ENCODE data around the gene USP34. TPM values are rescaled to one million over a fixed set of nuclear protein-coding genes. Genes with fewer than 3 reads are reported as not detected.
A peak's percentile ranks its signal among the peaks of the same experiment; 100 is the strongest.
"Not testable (repeated sequence)": the region's sequence is repeated elsewhere in the genome, so short reads cannot be mapped to it uniquely, and the experiment has no call there.

USP34 gene
- total RNA-seq, 1 donor from 2014 or later, result 226 TPM

DNA sequence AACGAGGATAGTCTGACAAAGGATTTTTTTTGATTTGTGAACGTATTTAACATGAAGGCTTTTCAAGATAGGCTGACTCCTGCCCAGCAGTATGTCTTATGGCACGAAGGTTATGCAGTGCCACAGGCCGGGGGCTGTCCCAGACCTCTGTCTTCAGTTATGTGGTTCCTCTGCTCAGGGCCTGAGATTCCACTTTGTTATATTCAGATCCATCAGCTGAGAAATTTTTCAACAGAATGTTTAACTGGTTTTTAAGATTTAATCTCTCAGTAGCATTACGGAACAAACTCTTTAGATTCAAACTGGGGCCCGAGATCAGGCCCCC lies 288.9 kb downstream of the USP34 start:
- no peak for DNase-seq

DNA sequence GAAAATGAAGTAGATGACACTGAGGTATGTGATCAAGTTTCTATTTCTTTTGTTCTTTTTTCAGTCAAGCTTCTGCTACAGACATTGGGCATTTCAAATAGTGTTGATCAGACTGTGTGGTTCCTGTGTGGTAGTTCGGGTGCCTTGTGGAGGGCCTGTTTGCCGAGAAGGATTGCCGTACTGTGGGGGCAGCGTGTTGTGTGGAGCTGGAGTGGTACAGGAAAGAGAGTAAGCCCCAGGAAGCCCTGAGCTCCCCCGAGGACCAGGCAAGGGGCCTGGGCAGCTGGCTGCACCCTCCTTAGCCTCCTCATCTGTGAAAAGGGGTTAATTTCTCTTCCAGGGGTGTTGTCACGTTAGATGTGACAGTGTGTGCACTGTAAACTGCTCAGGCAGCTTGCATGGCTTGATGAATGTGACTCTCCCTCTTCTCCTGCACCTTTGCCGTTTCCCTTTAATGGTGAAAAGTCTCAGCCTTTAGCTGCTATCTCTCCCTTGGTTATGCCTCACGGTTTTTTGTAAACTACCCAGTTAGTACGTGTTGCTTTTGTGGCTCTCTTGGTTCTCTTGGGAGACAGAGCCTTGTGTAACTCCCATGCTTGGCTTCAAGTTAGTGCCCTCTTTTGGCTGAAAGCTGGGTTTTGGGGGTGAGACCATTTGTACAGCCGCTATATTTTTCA lies 289.4 kb downstream of the USP34 start:
- DNase-seq, result no peak

DNA sequence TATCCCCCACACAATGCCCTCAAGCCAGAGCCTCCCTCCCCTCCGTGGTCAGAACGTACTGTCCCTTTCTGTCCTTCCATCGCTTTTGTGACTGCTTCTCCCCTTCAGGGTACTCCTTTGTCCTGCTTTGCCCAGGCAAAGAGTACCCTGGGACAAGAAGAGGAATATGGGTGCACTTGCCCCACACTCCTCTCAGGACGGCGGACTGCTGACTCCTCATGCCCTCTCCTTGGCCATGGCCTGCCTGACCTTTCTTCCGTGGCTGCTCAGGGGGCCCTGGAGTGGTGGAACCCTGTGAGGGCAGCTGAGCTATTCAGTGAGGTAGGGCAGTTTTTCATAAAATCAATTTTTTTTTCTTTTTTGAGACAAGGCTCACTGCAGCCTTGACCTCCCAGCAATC lies 290.2 kb downstream of the USP34 start:
- no peak for DNase-seq

DNA sequence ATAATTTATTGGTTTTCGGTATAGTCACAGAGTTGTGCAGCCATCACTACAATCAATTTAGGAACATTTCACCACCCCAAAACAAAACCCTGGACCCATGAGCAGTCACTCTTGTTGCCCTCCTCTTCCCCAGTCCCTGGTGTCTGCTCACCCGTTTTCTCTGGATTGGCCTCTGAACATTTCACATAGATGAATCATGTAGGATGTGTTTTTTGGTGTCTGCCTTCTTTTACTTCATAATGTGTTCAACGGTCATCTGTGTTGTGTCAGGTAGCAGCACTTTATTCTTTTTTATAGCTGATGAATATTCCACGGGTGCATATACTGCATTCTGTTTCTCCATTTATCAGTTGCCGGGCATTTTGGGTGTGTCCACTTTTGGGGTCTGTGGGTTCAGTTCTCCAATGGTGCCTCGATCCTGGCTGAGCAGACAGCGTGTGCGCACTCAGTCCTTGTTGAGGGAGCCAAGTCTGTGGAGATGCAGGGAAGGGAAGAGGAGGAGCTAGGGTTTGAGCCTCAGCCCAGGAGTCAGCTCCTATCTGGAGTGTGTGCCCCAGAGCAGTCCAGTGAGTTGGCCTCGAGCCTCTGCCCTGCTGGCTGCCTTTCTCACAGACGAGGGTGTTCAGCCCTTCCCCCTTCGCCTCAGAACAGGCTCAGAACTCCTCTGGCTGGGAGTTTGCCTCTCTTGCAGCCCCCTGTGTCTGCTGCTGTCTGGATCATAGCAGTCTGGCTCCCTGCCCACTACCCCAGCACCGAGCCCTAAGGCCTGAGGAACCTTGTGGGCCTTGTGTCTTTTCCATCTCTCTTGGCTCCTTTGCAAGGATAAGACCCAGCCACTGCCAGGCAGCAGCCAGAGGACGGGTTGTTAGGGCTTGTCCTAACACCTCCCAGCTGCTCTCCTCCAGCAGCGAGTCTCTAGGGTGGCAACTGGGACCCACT lies 290.9 kb downstream of the USP34 start:
- no peak for DNase-seq

DNA sequence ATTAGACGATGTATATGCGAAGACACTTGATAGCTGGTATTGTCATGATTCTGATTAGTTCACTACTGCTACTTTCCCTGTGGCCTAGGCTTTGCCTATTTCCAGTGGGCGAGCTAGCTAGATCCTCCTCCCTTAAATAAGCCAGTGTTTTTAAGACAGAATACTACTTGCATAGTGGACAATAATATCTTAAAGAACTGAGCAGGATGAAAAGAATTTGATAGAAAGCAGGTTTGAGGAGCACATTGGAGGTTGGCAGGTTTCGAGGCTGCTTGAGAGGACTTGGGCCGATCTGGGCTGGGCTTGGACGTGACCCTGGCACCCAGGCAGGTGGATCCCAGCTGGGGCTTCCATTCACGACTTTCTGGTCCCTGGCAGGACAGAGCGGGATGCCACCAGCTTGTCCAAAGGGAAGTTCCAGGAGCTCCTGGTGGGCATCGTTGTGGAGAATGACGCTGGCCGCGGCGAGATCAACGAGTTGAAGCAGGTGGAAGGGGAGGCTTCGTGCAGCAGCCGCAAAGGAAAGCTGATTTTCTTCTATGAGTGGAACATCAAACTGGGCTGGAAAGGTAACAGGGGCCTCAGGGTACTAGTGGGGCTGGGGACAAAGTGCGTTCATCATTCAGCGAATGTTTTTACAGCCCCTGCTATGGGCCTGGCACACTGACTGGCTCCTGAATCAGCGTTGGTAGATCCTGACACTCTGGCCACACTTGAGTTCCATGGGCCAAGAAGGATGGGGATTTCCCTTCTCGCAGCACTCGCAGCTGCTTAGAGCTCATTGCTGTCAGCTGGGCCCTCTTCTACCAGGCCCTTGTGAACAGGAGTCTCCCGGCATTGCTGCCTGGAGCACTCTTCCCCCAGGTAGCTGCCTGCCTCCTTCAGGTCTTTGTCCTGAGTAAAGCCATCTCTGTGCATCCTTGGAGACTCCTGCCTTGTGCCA lies 292.0 kb downstream of the USP34 start:
- DNase-seq, result no peak

DNA sequence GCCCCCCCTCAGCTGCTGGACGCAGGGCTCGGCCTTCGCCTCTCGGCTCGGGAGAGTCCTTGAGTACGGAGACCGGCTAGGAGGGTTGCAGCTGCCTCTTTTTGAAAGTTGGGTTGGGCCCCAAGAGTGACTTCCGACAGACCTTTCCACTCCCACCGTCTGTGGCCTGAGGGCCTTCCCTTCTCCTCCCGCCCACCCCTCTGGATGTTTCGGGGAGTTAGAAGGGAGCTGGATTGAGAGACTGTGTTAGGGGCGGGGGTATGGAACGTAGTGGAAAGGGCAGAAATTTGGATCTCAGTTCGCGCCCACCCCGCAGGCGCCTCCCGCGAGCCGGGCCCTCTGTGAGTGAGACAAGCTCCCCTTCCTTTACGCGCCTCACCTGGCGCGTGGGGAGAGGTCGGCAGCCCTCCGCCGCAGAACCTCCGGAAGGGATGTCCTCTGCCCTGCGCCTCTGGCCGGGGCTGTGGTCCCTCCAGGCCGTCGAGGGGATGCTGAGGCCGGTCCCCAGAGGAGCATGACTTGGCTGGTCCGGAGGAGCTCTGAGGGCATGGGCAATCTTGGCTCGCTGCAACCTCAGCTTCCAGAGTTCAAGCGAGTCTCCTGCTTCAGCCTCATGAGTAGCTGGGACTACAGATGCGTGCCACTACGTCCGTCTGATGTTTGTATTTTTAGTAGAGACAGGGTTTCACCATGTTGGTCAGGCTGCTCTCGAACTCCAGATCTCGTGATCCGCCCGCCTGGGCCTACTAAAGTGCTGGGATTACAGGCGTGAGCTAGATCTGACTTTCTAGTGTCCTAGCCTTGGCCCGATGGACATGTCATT lies 292.9 kb downstream of the USP34 start:
- DNase-seq, result no peak

DNA sequence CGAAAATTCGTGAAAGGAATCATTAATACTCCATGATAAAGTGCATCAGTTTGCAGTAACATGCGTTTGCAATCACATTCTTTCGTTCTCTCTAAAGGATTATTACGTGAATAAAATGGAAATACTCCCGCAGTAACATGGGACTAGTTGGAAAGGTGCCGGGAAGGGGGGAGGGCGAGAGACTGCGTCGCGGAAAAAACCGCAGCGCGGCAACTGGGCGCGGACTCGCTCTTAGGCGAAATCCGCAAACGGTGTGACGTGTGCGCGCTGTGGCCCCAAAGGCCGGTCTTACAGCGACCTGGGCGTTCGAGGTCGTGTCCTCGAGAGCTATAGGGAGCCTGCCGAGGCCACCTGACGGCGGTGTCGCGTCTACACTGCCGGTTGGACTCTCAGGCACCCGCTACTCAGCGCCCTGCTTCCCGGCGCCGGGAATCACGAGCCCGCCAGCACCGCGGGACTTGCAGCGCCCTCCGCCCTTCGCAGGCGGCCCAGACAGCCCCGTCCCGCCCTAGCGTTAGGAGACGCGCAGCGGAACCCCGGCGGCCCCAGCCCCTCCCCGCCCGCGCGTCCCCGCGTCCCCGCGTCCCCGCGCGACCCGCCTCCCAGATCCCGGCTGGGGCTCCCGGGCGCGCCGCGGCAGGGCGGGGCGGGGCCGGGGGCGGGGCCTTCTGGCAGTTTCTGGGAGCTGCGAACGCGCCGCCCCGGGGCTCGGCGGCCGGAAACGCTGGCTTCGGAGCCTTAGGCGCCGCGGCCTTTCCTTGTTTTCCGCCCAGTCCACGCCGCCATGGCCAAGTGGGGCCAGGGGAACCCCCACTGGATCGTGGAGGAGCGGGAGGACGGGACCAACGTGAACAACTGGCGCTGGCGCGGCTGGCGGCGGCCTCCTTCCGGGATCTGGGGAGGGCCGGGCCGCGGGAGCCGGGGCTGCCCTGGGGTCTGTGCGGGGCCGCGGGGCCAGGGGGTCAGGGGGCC lies 293.8 kb downstream of the USP34 start:
- DNase-seq, result peak; percentile 88

DNA sequence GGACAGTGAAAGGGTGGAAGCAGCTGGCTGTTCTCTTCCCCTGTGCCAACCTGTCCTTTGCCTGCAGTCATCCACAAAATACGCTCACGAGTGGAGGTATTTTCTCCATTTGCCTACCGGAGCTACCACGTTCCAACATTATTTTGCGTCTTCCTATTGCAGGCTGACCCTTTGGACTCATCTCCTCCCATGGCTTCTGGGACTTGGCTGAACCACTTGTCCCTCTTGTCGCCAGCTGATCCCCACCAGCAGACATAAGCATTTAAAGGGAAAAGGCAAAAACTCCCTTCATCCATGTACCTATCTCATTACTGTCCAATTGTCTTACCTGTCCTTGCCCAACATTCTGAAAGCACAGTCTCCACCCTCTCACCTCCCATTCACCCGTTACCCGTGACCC lies 295.9 kb downstream of the USP34 start:
- no peak for DNase-seq

DNA sequence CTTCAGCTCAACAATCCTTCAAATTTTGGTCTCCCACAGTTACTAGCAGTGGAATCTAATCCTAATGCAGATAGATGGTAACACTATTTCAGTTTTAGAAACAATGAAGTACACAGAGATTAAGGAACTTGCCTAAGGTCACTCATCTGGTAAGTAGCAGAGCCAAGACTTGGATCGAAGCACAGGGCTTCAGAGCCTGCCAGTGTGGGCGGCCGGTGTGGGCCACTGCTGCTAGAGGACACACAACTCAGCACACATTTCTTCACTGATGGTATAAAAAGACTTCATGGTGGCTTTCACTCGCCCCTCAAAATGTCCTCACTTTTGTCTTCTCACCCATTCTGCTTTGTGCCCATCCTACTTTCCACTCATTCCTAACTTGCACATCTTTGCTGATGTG lies 297.8 kb downstream of the USP34 start:
- no peak for DNase-seq

DNA sequence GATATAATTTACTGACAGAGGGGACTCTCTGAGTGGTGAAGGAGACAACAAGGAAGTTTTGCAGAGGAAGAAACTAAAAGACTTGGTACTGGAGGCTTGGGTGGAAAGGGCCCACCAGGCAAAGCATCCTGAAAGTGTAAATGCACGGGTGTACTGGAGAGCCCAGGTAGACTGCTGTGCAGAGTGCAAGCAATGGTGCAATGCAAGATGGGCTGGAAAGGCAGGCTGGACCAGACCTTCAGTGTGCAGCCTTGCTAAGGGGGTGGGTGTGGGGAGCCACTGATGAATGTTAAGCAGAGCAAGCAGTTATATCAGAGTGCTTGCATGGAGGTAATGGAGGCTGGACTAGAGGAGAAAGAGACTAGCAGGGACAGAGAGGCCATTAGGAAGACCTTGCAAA lies 298.2 kb downstream of the USP34 start:
- DNase-seq, result no peak

DNA sequence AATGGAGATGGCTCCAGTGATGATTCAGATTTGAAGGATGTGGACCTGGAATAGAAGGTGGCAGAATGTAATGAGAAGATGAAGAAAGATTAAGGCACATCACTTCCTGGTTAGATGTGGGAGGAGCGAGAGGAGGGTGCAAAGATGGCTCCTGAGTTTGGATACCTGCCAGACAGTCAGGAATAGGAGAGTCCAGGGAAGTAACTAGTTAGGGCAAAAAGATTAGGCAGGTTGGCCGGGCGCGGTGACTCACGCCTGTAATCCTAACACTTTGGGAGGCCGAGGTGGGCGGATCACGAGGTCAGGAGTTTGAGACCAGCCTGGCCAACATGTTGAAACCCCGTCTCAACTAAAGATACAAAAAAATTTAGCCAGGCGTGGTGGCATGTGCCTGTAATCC lies 303.3 kb downstream of the USP34 start:
- DNase-seq, result no peak

DNA sequence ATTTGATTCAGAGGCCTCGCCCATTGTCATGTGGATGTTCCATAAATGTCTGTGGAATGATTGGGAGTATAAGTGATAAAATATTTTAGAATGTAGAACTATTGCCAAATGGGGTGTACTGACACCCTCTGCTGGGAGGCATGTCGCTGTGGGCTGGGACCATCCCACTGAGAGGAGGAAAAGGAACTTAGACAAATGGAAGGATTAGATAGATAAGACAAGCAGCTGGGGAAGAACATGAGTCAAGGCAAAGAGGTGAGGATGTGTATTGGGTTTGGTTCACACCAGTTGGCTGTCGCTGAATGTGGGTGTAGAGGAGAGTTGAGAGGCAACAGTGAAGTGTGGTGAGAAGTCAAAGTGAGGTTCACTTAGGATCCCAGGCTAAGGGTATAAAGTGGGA lies 304.9 kb downstream of the USP34 start:
- no peak for DNase-seq

DNA sequence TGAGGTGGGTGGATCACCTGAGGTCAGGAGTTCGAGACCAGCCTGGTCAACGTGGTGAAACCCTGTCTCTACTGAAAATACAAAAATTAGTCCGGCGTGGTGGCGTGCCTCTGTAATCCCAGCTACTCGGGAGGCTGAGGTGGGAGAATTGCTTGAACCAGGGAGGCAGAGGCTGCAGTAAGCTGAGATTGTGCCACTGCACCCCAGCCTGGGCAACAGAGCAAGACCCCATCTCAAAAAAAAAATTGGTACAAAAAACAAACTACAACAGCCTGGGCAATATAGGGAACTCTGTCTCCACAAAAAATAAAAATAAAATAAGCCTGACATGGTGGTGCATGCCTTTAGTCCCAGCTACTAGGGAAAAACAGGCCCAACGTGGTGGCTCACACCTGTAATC lies 305.8 kb downstream of the USP34 start:
- not testable (repeated sequence) for DNase-seq

DNA sequence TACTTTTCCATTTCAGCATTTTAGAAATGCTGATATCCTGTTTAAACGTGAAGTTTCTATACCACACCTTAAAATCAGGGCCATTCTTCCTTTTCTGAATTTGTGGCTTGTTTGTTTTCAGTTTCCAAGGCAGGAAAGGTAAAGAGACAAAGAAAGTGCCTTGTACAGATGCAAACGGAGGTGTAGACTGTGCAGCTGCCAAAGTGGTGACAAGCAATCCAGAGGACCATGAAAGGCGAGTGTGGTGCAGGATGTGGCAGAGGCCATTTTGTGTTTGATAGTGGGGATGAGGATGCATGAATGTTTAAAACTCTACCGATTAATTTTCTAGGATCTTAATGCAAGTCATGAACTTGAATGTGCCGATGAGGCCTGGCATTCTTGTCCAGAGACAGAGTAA lies 308.2 kb downstream of the USP34 start:
- no peak for DNase-seq

DNA sequence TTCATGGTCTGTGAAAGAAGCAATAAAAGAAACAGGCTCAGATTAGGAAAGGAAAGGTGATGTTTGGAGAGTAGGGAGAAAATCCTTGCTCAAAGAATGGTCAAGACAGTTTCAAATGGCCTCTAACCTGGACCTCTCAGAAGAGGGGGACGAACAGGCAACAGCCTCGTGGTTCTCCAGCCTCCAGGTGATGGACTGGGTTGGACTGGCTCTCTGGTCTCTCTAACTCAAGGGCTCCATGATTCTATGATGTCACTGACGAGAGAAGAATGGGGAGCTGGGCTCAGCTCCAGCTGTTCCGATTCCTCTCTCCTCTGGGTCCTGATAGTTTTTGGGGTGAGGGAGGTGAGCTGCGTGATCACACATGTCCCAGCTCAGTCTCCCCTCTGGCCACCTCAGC lies 309.0 kb downstream of the USP34 start, which contains the start of gene C2orf74:
Gene C2orf74, plus strand, starts transcription at position 301 of the 400 bp plus-strand sequence. CDS start 327 bp downstream, outside the sequence.
- DNase-seq, result no peak

DNA sequence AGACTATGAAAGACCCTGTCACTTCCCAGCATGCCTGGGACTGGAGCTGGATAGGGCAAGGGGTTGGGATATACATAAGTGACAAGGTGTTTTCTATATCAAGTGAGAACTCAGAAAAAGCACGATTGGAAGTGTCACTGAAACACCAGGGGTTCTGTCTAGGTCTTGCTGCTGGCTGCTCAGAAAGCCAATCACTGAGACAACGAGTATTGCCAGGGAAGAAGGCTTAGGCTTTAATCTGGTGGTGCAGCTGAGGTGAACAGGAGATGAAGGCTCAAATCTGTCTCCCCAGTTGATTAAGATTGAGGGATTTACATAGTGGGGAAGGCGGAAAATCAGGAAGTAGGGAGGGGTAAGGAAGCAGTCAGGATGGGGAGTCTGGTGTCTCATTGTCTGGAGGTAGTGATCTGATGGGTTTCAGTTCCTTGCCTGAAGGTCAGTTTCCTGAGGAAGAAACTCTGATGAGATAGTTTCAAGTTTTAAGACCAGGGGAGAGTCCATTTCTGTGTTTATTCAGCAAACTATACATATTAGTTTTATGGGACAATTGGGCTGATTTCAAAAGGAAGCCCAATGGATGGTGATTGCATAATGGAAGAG lies 312.4 kb downstream of the USP34 start:
- no peak for DNase-seq

DNA sequence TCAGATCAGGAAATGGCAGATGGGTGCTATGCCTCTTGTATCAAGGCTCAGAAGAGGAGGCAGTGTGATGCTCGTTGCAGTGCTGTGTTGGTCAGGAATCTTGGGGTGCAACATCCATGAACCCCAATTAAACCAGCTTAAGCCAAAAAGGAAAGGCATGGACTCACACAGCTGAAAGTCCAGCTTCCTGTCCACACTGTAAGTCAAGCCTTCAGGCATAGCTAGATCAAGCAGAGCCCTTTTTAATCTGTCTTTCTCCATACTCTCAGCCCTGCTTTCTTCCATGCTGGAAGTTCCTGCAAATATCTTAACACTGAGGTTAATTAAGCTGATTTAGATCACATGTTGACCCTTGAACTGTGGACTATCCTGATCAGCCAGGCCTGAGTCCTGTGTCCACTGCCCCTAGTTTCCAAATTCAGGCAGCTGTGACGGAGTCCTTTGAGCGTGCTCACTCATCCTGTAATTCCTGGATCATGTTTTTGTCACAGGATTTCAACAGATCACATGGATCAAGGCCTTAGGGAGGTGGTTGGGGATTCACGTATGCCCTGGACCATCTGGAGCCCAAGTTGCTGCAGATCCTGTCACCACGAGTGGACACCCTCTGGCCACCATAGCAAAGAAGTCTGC lies 313.4 kb downstream of the USP34 start:
- DNase-seq, result no peak

DNA sequence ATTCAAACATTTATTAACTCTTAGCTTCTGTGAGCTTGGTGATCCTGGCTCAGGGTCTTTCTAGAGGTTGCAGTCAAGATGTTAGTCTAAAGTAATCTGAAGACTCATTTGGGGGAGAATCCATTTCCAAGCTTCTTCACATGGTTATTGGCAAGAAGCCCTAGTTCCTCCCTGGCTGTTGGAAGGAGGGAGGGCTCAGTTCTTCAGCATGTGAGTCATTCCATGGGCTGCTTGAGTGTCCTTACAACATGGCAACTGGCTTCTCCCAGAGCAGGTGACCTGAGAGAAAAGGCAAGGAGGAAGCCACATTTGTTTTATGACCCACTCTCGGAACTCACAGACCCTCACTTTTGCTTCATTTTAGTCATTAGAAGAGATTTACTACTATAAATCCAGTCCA lies 319.5 kb downstream of the USP34 start:
- DNase-seq, result no peak

DNA sequence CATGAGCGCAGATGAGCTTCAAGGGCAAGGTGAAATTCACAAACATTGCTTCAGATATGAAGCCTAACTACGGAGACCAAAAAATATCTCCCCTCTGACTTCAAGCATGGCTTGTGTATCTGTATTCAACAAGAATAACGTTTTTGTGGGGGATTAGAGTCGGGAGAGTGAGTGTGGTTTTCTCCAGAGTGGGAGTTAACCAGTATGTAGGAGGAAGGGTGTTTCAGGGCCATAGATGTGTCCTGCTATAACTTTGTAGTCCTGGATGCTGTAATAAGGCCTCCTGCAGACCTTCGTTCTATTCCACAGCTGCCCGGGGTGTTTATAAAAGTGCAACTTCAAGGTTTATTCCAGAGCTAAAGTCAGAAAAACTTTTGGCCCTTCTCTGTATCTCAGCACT lies 321.8 kb downstream of the USP34 start:
- no peak for DNase-seq

DNA sequence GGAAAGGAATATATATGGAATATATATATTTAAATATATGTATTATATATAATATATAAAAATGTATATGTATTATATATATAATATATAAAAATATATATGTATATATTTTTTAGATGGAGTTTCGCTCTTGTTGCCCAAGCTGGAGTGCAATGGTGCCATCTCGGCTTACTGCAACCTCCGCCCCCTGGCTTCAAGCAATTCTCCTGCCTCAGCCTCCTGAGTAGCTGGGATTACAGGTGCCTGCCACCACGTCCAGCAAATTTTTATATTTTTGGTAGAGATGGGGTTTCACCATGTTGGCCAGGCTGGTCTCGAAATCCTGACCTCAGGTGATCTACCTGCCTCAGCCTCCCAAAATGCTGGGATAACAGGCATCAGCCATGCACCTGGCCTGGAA lies 322.8 kb downstream of the USP34 start:
- DNase-seq, result not testable (repeated sequence)
